ENCODE results near the gene SCN1A. TPM values are rescaled to one million over a fixed set of nuclear protein-coding genes. Genes with fewer than 3 reads are reported as not detected.

The SCN1A gene
- total RNA-seq, 1 donor from 2014 or later = 8.6 TPM

DNA sequence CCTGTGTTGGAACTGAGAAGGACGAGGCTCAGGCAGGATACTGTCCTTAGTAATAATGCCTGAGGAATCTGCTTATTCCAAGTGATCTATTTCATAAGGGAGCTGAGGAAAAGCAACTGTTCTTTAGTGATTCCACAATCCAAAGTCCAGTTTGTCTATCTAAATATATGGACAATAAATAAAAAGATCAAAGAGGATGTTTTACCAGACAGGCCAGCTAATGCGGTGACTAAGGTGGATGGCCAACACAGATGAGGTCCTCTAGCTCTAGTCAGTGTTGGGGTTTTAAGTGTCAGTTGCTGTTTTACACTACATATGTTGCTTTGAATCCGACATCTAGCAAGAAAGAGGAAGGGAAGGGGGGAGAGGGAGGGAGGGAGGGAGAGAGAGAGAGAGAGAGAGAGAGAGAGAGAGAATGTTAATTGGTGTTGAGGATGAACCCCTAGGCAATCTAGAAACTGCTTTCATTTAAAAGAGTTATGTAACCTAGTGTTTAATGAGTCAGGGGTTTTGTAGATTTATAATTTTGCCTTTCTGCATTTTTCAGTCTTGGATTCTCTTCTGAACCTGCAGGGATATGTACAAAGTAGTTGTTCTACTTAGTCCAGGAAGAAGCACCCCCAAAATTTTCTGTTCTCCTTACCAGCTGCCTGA is 27.0 kb upstream of the SCN1A start:
- Mint-ChIP-seq H3K9me3 (no peaks in the 10 kb centered on the region), H3K4me1 (no peaks in the 10 kb centered on the region), H3K27me3 (ENCODE audit: low read depth) (no peaks in the 10 kb centered on the region), H3K27ac (ENCODE audit: unreplicated experiment) (no peak overlapping the region), H3K36me3 (ENCODE audit: low read depth) (no peaks in the 10 kb centered on the region), H3K4me3 (no peak overlapping the region)
- no peak for DNase-seq (ENCODE audit: low read depth, low spot score)
- TF ChIP-seq CTCF (conservative IDR thresholded peaks at IDR 0.05) = no peak

- H3K9me3 Mint-ChIP-seq = no peaks in the 10 kb centered on the region
- DNase-seq (ENCODE audit: low read depth, low spot score) = no peak
- H3K4me1 Mint-ChIP-seq = no peaks in the 10 kb centered on the region
- H3K27me3 Mint-ChIP-seq (ENCODE audit: low read depth) = no peaks in the 10 kb centered on the region
- no peak overlapping the region for H3K4me3 Mint-ChIP-seq
- no peak overlapping the region for H3K27ac Mint-ChIP-seq (ENCODE audit: unreplicated experiment)
- H3K36me3 Mint-ChIP-seq (ENCODE audit: low read depth) = no peaks in the 10 kb centered on the region
- TF ChIP-seq CTCF (conservative IDR thresholded peaks at IDR 0.05) = no peak
Measured at GRCh38 chr2:166152064-166152463, 24.2 kb upstream of the SCN1A start.

GRCh38 chr2:166148500-166149400 is 20.9 kb upstream of the SCN1A start:
- no peak for DNase-seq (ENCODE audit: low read depth, low spot score)
- TF ChIP-seq CTCF (conservative IDR thresholded peaks at IDR 0.05) = no peak
- Mint-ChIP-seq H3K27ac (ENCODE audit: unreplicated experiment) (no peak overlapping the region), H3K4me1 (no peaks in the 10 kb centered on the region), H3K36me3 (ENCODE audit: low read depth) (no peaks in the 10 kb centered on the region), H3K27me3 (ENCODE audit: low read depth) (no peaks in the 10 kb centered on the region), H3K4me3 (no peak overlapping the region), H3K9me3 (no peaks in the 10 kb centered on the region)

- no peak for TF ChIP-seq CTCF (conservative IDR thresholded peaks at IDR 0.05)
- Mint-ChIP-seq H3K27ac (ENCODE audit: unreplicated experiment) (no peak overlapping the region), H3K9me3 (no peaks in the 10 kb centered on the region), H3K36me3 (ENCODE audit: low read depth) (no peaks in the 10 kb centered on the region), H3K4me1 (no peaks in the 10 kb centered on the region), H3K4me3 (no peak overlapping the region), H3K27me3 (ENCODE audit: low read depth) (no peaks in the 10 kb centered on the region)
- no peak for DNase-seq (ENCODE audit: low read depth, low spot score)
Measured at GRCh38 chr2:166147883-166148282, 20.1 kb upstream of the SCN1A start.

DNA sequence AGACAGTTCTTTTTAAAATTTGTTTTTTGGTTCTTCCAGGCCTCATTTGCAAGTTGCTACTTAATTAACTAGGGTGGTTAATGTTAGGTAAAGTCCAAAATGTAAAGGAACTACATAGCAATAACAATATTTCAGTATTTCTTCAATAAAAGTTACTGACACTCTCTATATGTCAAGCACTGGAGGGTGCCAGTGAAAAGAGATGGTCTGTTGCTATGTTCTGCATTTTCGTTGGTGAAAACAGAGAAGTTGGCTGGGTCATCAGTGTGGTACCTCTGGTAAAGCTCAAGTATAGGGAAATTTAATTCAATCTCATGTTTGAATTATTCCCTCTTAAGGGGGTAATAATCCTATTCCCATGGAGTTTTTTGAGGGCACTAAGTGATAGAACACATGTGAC is 16.3 kb upstream of the SCN1A start:
- no peaks in the 10 kb centered on the region for H3K4me1 Mint-ChIP-seq
- H3K4me3 Mint-ChIP-seq = no peak overlapping the region
- H3K9me3 Mint-ChIP-seq = no peaks in the 10 kb centered on the region
- H3K27me3 Mint-ChIP-seq (ENCODE audit: low read depth) = no peaks in the 10 kb centered on the region
- H3K27ac Mint-ChIP-seq (ENCODE audit: unreplicated experiment) = no peak overlapping the region
- no peak for DNase-seq (ENCODE audit: low read depth, low spot score)
- TF ChIP-seq CTCF (conservative IDR thresholded peaks at IDR 0.05) = no peak
- H3K36me3 Mint-ChIP-seq (ENCODE audit: low read depth) = no peaks in the 10 kb centered on the region
